ENCODE measurements around the gene FCF1.

Gene FCF1

GRCh38 chr14:74784634-74785033 is 71.7 kb downstream of the FCF1 start:
- no peak for DNase-seq

GRCh38 chr14:74785056-74785613 is 72.2 kb downstream of the FCF1 start:
- DNase-seq: no peak

DNA sequence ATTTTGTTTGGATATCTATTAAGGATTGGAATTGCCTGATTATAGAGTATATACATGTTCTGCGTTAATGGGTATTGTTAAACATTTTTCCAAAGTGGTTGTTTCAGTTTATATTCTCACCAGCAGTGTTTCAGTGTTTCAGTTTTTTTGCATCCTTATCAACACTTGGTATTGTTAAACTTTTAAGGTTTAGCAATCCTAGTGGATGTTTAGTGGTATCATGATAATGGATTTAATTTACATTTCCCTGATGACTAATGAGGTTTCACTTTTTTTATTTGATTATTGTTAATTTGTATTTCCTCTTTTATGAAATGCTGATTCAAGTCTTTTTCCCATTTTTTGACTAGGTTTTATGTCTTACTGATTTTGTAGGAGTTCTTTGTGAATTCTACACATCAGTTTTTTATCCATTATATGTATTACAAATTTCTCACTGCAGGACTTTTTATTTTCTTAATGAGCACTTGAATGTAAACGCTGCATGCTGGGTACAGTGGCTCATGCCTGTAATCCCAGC is 73.9 kb downstream of the FCF1 start:
- no peak for DNase-seq

Data from NCI-H1417 treated with DMSO at 0.1 percent for 48 hours (cell line).